Activated T-cell treated with anti-CD3 and anti-CD28 coated beads, Interleukin-2, amount 50 U/mL, for 48 hours (primary cell): ENCODE data around the gene LDLRAD4.
"Not testable (repeated sequence)": the region's sequence is repeated elsewhere in the genome, so short reads cannot be mapped to it uniquely, and the experiment has no call there.

Experiments used
- DNase-seq, 2 experiments: peaks; one replicate each; pipeline ENCODE4 v3.0.0-alpha.2; 2020

The LDLRAD4 gene

GRCh38 chr18:13653746-13654433 lies 435.3 kb downstream of the LDLRAD4 start:
- DNase-seq, result no peak

GRCh38 chr18:13657974-13658373 lies 439.4 kb downstream of the LDLRAD4 start:
- DNase-seq, result no peak

- no peak for DNase-seq
Observed at GRCh38 chr18:13658436-13659204, 440.1 kb downstream of the LDLRAD4 start.

GRCh38 chr18:13660510-13660909 lies 441.9 kb downstream of the LDLRAD4 start:
- no peak for DNase-seq

GRCh38 chr18:13661051-13661778 lies 442.7 kb downstream of the LDLRAD4 start:
- DNase-seq, result no peak

- no peak for DNase-seq
Observed at GRCh38 chr18:13661779-13662256, 443.3 kb downstream of the LDLRAD4 start.

- DNase-seq, result no peak
Observed at GRCh38 chr18:13672657-13673056, 454.1 kb downstream of the LDLRAD4 start.

- no peak for DNase-seq
Observed at GRCh38 chr18:13676471-13676870, 457.9 kb downstream of the LDLRAD4 start.

- not testable (repeated sequence) for DNase-seq
Observed at GRCh38 chr18:13677350-13677749, 458.8 kb downstream of the LDLRAD4 start.

- DNase-seq, result no peak
Observed at GRCh38 chr18:13680612-13681011, 462.1 kb downstream of the LDLRAD4 start.

- no peak for DNase-seq
Observed at GRCh38 chr18:13681701-13682100, 463.1 kb downstream of the LDLRAD4 start.

- DNase-seq, result no peak
Observed at GRCh38 chr18:13684546-13684945, 466.0 kb downstream of the LDLRAD4 start.

GRCh38 chr18:13688191-13689136 lies 469.9 kb downstream of the LDLRAD4 start:
- no peak for DNase-seq

GRCh38 chr18:13690060-13690459 lies 471.5 kb downstream of the LDLRAD4 start:
- DNase-seq, result not testable (repeated sequence)

GRCh38 chr18:13695337-13695736 lies 476.8 kb downstream of the LDLRAD4 start:
- DNase-seq, result not testable (repeated sequence)

GRCh38 chr18:13696961-13697360 lies 478.4 kb downstream of the LDLRAD4 start:
- DNase-seq, result no peak

GRCh38 chr18:13700153-13700552 lies 481.6 kb downstream of the LDLRAD4 start:
- no peak for DNase-seq
